HG03354 (cell line): Measurements from ENCODE around the gene MRPS18A.
A peak's percentile ranks its signal among the peaks of the same experiment; 100 is the strongest.
"Not testable (repeated sequence)": the region's sequence is repeated elsewhere in the genome, so short reads cannot be mapped to it uniquely, and the experiment has no call there.

ENCODE experiments used
- ATAC-seq: cut with Tn5 transposase; IDR thresholded peaks from one replicate; pipeline ENCODE4 v1.9.1; 2021; ENCODE audit warnings: mild to moderate bottlenecking; ENCODE audit not compliant: unreplicated experiment, poor library complexity, severe bottlenecking

MRPS18A gene

DNA sequence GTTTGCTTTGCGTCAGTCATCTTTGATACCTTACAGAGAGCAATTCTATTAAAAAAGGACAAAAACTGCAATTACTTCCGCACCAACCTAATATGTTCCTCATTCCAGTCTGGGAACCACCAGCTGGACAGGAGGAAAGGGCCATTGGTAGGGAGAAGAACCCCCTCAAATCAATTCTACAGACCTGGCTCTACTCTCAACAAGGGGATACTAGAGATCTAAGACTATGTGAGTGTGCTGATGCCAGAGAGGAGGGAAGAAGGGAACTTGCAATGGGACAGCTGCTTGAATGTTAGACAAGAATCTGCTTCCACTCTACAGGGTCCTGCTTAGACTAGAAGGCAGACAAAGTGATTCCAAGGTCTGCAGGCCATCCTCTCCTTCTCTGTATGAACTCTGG is 13.3 kb downstream of the MRPS18A start:
- no peak for ATAC-seq

DNA sequence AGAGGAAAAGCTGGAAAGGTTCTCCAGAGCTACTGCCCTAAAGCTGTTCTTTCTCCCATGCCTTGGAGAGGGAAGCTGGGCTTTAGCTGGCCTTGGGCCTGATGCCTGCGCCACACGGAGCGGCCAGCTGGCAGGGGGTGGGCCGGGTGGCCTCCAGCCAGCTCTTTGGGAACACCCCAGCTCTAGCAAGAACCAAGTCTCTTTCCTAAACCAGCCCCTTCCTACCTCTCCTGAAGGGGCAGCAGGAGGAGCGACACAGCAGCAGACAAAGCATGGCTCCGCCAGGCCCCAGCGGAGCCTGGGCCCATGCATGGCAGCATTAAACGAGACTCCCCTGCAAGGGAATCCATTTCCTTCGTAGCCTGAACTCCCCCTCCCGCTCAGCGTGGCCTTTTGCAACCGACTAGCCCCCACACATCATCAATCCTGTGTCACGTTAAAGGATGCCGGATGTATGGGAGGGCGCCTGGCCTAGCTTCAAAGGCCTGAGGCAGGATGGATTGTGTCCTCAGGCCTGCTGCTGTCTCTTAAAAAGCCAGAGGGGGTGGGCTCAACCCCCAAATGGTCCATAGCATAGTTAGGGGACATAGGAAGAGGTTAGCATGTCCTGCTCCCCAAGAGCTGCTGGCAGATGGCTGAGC is 14.0 kb downstream of the MRPS18A start:
- no peak for ATAC-seq

DNA sequence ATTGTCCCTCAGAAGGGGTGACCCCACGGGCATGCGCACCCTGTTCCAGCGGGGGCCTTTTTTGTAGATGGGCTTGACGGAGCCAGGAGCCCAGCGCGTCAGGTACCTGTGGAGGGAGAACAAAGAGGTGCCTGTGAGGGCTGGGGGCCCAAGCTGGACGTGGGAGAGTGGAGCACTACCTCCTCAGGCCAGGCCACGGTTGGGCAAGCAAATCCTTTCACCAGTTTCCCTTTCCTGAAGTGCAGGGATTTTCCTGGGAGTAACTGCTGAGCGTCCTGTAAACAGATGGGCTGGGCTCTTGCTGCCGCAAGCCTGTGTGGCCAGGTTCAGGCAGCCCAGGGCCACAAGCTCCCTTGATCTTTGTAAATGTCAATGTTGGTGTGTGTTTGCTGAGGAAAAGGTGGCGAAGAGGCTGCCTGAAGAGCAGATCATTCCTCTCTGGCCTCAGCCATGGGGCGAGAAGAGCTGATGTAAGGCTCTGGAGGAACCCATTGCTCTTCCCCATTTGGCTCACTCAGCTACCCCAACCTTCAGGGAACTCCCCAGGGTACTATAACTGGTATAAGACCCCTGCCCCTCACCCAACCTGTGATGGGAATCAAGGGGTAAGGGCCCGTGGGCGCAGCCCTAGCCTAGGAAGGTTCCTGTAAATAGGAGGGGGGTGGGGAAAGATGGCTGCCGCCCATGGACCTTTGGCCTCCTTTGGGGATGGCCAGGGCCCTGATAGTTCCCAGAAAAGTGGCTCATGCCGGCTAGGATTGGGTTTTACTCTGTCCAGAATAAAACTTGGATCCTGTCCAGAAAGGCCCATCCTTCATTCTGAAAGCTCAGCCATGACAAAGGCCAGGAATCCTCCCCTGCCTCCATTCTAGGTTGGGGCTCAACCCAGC is 15.5 kb downstream of the MRPS18A start:
- no peak for ATAC-seq

DNA sequence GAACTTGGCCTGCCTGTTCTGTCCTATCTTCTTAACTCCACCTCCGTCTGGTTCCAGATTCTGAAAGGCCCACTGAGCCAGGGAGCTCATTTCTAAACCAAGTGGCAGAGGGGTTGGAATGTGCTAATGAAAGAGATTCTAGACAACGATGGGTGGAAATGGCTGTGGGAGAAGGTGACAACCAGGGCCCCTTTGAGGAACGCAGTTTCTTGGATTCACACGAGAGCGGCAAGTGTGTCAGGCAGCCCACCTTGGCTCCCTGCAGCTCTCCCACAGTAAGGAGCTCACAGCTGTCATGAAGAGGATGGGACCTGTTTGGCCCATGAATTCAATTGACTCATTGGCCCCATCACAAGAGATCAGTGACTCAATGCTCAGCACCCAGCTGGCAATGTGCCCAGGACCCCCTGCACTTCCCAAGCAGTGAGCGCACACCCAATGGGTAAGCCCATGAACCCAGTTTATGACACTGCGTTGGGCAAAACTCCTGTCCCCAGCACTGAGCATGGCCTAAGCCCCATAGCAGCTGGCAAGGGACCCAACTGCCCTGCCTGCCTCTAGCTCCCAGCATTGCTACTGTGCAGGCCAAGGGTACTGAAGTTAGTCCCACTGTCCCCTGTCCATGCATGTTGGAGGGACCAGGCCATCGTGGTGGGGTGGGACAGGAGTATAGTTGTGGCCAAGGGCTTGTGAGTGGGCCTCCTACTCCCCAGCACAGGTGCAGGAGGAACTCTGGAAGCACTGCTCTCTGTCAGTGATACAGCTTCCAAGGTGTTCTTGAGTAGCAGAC is 16.4 kb downstream of the MRPS18A start:
- ATAC-seq = no peak

DNA sequence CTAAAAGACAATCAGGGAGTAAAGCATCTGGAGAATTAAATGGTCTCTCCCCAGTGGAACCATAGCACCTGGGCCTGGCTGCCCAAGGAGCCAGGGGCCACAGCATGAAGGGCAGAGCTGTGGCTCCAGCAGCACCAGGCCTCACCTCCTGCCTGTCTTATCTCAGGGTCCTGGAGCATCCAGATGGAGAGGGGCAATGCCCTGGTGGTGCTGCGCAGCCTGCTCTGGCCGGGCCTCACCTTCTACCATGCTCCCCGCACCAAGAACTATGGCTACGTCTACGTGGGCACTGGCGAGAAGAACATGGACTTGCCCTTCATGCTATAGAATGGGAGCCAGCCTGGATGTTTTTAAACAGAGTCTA is 17.0 kb downstream of the MRPS18A start:
- ATAC-seq = no peak

DNA sequence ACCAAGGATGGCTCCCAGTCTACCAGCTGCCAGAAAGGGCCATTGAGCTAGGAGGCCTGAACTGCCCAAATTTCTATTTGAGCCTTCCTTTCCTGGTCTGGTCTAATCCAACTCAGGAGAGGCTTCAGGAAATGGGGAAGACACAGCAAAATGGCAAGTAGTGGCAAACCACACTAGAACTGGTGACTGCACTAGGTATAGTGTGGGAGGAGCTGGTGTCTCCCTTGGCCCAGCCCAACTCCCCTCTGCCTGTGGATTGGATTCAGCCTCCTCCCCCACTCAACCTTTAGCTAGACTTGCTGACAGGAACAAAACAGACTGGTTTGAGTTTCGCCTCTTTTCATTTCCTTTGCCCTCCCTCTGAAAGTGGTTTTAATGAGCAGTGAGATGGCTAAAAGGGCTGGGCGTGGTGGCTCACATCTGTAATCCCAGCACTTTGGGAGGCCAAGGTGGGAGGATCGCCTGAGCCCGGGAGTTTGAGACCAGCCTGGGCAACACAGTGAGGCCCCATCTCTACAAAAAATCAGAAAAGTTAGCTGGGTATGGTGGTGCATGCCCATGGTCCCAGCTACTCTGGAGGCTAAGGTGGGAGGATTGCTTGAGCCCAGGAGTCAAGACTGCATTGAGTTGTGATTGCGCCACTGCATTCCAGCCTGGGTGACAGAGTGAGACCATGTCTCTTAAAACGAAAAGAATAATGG is 17.5 kb downstream of the MRPS18A start:
- no peak for ATAC-seq

DNA sequence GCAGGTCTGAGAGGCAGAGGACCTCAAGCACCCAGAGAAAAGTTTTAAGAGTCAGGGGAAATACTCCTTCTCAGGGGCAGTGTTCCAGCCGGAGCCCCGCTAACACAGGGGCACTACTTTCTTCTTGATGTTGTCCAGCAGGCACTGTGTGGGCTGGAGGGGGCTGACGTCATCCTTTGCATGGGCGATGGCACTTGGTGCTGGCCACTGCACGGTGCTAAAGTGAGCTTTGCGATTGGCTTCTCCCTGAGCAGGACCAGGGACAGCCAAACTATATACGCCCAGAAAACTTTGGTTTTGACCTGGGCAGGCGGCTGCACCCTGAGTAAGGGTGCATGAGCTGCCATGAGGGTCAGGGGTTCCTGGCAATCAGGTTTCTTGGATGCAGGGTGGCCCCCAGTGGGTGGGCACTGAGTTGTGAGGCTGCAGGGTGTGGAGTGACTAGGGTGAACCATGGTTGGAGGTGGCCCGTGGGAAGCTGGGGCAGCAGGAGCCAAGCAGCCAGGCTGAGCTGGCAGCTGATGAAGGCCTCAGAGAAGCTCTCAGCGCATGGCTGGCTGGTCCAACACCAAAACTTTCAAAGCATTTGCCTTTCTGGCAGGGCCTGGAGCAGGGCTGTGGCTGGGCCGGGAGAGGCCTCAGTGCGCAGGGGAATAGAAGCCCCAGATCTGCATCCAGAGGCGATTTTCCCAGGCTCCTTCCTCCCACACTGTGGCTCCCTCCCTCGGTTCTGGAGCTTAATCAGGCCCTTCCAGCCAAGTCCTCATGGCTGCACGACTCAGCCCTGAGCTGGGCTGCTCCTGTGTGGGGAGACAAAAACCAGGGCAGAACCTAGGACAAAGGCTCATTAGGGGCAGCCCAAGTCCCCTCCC is 18.3 kb downstream of the MRPS18A start:
- no peak for ATAC-seq

DNA sequence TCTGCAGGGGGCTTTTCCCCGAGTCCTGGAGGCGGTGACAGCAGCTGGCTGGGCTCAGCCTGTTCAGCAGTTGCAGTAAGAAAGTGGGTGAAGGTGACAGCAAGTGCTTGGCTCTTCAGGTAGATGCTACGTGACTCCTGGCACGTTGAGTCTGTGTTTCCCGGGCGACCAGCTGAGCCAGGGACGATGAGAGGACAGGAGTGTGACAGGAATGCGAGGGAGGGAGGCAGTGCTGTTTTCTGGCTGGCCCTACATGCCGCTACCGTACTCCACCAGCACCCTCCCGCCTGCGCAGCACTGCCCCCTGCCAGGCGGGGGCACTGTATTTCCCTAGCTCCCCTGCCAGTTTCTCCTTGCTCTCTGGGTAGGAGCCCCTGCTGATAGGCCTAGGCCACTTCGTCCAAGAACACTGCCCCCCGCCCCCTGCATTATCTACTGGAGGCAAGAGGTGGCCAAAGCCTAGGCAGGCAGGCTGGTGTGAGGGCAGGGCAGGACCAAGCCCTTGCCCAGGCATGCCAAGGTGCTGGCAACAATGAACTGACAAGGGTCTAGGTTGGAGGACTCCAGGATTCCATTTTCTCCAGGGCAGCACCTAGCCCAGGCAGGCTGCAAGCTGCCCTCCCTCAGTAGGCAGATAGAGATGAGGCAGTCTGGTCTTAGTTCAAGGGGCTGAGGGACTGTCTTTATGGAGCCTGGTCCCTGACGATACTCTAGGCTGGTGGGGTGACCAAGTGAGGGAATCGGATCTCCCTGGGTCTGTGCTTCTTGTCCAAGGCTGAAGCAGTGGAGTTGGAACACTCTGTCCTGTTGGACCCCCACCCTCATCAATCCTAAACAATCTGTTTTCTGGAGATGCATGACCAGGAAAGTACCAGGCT is 19.2 kb downstream of the MRPS18A start:
- peak; percentile 57 for ATAC-seq

DNA sequence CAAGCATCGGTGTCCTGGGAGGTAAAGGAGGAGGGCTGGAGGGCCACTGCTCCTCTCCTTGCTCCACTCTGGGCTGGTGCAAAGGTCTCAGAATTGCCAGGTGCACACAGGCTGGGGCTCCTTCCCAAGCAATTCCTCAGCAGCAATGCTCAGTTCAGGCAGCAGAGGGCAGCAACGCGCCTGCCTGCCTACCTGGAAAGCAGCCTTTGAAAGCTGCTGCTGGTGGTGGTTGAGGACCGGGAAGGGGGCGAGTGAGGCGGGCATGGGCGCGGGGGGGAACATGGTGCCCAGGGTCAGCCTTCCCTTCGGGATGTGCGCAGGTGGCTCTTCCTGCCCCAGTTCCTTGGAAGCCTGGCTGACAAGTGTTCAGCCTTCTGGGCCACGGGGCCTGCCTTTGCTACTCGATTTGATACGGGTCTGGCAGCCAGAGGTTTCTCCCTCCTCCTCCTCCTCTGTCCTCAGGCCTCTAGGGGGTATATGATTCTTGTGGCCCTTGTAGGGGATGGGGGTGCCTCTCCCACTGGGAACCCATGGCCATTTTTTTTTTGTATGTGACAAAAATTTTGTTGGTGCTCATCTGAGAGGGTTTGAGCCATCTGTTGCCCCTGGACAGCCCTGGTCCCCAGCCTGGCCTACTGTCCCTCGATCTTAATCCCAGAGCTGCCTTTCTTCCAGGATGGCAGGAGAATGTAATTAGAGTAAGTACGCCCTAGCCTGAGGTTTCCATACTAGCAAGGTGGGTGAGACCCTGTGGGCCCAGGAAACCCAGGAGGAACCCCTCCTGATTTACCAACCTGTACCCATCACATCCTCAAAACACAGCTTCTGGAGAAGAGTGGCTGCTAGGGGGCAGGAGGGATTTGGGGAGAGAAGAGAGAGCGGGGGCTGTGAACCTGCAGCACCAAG is 20.1 kb downstream of the MRPS18A start:
- ATAC-seq = peak; percentile 49

DNA sequence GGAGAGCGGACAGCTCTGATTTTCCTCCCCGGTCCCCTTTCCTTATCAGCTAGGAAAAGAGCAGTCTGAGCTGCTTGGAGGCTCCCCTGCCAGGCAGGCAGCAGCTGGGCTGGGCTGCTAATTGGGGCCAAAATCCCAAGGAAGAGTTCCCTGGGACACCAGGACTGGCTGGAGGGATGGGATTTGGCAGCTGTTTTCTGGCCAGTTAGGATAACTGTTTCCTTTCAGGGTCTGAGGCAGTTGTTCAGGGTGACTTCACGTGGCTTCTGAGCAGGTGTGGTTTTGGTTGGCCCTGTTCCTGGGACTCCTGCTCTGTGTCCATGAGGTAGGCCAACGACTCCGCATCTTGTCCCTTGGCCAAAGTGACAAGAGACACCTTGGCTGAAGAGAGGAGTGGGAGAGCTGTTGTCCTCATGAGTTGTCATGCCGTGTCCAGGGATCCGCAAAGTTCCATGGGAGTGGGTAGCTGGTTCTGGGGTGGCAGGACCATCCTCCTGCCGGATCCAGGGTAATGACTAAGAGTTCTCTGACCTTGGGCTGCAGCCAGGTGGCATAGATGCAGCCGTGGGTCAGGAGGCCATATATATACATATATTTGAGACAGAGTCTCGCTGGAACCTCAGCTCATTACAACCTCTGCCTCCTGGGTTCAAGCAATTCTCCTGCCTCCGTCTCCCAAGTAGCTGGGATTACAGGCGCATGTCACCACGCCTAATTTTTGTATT is 21.2 kb downstream of the MRPS18A start:
- ATAC-seq = no peak

DNA sequence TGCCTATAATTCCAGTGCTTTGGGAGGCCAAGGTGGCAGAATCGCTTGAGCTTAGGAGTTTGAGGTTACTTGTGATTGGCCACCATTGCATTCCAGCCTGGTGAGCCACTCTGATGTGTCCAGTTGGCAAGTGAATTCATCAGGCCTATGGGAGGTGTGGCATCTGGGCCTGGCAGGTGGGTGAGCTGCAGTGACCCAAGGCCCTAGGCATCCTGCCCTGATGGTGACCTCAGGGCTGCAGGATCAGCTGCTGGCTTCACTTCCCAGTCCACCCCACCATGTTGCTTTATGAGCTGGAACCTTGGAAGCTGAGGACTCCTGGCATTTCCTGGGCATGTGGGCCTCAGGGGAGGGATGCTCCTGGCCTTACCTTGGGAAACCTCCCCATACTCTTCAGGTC is 22.2 kb downstream of the MRPS18A start:
- no peak for ATAC-seq

DNA sequence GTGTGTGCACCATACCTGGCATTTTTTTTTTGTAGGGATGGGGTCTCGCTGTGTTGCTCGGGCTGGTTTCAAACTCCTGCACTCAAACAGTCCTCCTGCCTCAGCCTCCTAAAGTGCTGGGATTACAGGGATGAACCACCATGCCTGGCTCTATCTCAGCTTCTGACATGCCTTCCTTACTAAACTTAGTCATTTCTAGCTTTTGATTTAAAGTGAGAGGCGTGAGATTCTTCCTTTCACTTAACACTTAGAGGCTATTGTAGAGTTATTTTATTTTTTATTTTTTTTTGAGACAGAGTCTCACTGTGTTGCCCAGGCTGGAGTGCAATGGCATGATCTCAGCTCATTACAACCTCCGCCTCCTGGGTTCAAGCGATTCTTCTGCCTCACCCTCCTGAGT is 24.6 kb downstream of the MRPS18A start:
- ATAC-seq = not testable (repeated sequence)

DNA sequence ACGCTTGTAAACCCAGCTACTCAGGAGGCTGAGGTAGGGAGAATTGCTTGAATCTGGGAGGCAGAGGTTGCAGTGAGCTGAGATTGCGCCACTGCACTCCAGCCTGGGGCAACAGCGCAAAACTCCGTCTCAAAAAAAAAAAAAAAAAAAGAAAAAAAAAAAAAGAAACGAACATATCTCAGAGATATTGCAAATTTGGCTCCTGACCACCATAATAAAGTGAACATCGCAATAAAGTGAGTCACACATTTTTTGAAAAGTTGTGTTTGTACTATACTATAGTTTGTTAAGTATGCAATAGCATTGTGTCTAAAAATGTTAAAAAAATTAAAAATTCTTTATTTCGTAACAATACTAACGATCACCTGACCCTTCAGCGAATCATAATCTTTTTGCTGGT is 29.4 kb downstream of the MRPS18A start:
- no peak for ATAC-seq

DNA sequence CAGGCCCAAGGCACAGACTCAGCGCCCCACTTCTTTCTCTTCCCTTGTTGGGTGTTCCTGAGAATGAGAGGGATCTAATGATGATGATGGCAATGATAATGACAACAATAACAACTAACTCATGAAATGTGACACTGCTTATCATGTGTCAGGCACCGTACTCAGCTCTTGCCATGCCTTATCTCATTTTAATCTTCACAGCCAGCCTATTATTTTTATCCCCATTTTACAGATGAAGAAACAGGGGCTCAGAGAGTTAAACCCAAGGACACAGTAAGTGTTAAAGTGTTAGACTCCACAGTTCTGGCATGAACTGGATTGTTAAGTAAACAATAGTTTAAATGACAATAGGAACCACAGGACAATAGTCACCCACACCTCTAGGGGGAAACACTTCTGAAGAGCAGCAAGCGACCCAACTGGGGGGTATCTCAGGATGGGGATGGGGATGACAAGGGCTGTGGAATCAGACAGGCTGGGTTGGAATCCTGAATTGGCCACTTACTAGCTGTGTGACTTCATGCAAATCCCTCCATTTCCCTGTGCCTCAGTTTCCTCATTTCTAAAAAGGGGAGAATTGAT is 30.3 kb downstream of the MRPS18A start:
- no peak for ATAC-seq

DNA sequence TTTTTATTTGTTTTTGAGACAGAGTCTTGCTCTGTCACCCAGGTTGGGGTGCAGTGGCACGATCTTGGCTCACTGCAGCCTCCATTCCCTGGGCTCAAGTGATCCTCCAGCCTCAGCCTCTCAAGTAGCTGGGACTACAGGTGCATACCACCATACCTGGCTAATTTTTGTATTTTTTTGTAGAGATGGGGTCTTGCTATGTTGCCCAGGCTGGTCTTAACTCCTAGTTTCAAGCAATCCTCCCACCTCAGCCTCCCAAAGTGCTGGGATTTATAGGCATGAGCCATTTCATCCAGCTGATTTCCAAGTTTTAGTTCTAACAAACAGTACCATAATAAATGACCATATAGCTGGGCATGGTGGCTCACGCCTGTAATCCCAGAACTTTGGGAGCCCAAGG is 34.8 kb downstream of the MRPS18A start:
- ATAC-seq = not testable (repeated sequence)

DNA sequence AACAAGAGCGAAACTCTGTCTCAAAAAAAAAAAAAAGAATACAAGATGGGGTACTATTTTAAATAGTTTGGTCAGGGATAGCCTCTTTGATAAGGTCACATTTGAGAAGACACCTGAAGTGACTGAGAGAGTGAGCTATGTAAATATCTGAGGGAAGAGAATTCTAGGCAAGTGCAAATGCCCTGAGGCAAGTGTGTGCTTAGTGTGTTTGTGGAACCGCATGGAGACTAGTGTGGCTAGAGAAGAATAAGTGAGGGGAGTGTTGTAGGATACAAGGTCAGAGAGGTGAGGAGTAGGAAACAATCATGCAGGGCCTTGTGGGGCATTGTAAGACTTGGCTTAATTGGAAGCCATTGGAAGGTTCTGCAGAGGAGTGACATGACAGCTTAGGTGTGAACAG is 39.3 kb downstream of the MRPS18A start:
- no peak for ATAC-seq
